GM18867 (cell line): ENCODE results near the gene DTNB.

Source experiments
- ATAC-seq: cut with Tn5 transposase; IDR thresholded peaks from one replicate; pipeline ENCODE4 v1.9.1; 2021; ENCODE audit warnings: mild to moderate bottlenecking, moderate library complexity; ENCODE audit not compliant: unreplicated experiment

DTNB gene

DNA sequence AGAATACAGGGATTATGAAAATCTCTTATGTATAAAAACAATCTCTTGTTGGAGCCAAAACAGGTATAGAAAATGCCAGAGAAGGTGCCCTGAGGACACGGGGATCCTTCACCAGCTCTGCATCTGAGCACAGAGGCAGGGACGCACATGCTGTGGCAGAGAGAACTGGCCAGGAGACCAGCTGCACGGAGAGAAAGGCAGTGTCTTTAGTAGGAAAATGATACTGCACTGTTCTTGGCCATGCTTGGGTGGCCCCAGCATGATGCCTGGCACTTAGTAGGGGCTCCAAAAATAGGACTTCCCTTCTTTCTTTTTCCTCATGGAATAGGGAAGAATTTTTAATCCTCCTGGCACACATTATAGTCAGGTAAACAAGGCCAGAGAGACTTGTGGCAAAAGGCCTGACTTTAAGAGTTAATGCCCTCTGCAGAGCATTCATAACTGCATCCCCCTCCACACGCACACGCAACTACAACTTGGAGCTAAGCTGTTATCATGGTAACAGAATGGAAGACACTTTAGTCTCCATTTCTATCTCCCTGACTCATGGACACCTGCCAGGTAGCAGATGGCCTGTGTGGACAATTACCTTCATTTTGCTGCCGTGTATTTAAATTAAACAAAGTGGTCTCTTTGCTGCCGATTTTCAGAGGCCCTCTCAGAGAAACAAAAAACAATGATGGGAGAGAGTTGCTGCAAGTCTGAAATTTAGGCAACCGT lies 271.9 kb downstream of the DTNB start:
- ATAC-seq, result no peak

DNA sequence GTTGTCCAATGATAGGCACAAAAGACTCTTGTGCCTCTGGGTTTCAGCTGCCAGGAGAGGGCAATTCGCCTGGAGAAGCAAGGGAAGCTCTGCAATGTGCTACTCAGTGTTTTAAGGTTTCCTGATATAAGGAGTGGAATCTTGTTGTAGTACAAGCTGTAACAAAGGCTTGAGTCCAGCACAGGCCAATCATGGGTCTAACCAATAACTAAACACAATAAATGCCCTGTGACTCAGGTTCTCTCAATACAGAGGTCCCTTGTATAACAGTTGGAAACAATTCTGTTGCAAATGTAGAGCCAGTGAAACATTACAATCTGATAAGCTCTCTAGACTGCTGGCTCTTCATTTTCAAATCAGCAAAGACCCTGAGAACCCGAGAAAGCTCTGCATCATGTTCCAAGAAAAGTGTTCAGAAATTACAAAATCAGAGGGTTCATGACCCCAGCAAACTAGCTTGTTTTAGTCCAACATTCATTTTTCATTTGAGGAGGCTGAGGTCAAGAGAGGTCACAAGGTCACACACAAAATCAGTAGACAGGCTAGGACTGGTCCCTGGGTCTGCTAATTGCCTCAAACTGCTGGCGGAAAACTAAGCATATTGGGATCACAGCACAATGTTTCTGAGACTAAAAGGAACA lies 272.7 kb downstream of the DTNB start:
- ATAC-seq, result no peak

- ATAC-seq, result no peak
These were observed 273.2 kb downstream of the DTNB start for GRCh38 chr2:25400169-25400568.

DNA sequence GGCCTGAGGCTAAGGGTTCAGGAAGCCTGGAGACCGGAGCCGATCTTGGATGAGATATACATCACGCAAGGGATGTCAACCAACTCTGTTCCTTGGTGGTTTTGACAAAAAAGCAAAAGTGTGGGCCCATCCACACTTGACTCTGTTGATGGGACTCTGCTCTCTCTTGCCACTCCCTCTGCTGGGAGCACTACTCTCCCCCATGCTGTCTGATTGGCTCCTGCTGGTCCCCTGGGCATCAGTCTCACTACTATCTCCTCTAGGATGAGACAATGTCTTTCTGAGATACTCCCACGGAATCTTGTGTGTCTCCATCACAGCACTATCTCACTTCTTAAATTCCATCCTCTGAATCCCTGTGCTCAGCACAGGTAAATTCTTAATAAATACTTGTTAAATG lies 274.8 kb downstream of the DTNB start:
- ATAC-seq, result no peak

DNA sequence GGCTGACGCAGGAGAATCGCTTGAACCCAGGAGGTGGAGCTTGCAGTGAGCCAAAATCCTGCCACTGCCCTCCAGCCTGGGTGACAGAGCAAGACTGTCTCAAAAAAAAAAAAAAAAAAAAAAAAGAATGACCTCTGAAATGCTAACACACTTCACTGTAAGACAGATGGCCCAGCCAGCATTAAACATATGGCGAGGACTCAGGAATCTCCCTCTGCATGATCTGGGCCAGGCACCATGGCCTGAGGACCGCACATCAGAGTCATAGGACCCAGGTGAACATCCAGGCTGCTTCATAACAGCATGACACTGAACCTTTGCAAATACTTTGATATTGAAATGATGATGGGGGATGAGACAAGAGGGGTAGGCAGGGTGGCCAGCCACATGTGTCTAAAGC lies 275.6 kb downstream of the DTNB start:
- ATAC-seq, result no peak

GRCh38 chr2:25389161-25389560 lies 284.2 kb downstream of the DTNB start:
- no peak for ATAC-seq

DNA sequence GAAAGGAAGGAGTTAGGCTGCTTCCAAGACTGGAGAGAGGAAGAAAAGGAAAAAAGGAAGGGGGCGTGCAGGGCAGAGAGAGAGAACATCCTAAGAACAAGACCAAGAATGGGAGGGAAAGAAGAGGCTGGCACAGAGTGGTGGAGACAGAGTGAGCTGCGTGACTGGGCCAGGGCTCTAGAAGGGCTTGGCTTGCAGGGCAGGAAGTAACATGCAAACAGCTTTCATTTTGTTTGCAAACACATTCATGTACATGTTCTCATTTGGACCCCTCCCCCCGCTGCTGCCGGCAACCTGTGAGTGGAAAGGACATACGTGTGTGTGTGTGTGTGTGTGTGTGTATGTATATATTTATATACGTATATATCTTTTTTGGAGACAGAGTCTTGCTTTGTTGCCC lies 284.9 kb downstream of the DTNB start:
- ATAC-seq, result peak; percentile 63

GRCh38 chr2:25387876-25388449 lies 285.4 kb downstream of the DTNB start:
- ATAC-seq, result no peak

DNA sequence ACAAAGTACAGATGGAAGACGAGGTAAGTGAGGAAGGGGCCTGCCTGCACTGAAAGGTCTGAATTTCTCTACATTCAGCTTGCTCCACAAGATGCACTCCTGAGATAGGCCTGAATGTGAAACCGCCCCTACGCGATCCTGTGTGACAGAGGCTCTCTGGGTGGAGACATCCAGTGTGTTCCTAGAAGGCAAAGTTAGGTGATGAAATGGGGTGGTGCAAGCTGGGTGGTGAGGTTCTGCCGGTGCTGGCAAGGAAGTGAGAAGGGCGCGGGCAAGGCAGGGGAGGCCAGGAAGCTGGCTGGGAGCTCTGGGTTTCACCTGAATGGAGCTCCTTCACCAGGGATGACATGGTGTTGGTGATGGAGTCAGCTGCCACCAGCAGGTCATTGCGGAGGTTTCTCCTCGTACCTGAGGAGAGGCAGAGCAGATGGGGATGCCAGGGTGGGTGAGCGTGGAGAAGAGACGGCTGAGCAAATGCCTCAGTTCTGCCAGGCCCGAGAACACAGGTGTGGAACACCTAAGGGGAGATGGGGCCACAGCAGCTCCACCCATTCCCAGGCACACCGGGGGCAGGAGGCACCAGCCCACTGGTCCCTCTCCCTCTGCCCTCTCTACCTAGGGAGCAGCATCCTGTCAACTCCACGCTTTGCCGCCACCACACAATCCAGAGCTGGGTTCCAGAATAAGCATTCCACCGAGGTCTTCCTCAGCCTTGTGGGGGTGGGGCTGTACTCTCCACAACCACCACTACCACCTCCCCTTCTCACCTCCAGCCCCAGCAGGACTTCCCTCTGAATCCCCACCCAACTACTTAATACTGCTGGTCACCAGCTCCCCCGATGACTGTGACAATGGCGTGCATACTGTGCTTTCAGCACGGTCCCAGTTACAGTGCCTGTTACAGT lies 286.2 kb downstream of the DTNB start:
- ATAC-seq, result no peak

- no peak for ATAC-seq
These were observed 287.5 kb downstream of the DTNB start for GRCh38 chr2:25385910-25386309.

- no peak for ATAC-seq
These were observed 289.6 kb downstream of the DTNB start for GRCh38 chr2:25383806-25384205.

DNA sequence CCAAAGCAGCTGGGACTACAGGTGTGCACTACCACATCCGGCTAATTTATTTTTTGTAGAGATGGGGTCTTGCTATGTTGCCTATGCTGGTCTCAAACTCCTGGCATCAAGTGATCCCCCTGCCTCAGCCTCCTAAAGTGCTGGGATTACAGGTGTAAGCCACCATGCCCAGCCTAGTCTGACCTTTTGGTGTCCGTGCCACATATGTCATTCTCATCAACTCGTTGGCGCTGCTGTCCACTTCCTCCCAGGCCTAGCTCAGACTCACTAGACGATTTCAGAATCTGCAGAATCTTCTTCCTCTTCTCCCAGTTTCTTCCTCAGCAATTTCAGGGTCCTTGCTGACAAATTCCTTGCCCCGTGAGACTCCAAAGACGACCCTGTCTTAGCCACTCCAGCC lies 291.9 kb downstream of the DTNB start:
- ATAC-seq, result no peak

DNA sequence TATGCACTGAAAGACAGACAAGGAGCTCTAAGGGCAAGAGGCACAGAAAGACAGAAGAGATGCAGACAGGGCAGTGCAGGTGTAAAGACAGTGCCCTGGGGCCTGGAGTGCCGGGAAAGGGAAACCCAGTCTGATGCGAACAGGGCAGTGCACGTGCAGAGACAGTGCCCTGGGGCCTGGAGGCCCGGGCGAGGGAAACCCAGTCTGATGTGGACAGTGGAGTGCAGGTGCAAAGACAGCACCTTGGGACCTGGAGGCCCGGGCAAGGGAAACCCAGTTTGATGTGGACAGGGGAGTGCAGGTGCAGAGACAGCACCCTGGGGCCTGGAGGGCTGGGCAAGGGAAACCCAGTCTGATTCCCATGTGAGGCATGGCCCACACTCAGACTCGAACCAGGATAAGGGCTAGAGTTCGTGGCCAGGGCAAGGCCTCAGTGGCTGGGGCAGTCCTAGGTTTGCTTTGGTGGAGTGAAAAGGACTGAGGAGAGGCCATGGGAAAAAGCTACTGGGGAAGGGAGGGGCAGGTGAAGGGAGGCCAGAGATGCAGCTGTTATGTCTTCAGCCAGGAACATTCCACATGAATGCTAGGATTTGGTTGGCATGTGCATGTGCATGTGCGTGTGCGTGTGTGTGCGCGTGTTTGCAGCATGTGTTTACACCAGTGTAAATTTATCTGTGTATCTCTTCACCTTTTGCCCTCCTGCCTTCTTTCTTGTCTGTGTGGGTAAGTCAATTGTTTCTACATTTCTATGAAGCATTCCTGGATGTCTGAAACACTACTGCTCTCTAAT lies 292.6 kb downstream of the DTNB start:
- no peak for ATAC-seq

GRCh38 chr2:25380023-25380422 lies 293.4 kb downstream of the DTNB start:
- no peak for ATAC-seq

DNA sequence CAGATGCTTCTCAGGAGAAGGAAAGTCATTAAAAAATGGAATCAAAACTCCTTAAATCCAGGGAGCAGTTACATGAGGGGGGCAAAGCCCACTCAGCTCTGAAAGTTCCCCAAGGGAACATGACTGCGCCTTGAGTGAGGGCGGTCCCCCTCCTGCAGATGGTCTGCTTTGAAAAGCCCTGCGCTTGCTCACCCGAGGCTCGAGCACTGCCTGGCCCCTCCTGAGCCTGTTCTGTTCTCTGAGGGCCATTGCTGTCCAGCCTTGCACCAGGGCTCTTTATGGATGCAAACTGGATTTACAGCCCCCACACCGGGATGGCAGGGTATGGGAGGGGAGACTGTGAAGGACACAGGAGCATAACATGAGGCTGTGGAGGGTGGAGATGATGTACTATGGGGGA lies 293.8 kb downstream of the DTNB start:
- no peak for ATAC-seq

- ATAC-seq, result no peak
These were observed 294.5 kb downstream of the DTNB start for GRCh38 chr2:25378731-25379490.

- ATAC-seq, result no peak
These were observed 295.5 kb downstream of the DTNB start for GRCh38 chr2:25377822-25378421.

DNA sequence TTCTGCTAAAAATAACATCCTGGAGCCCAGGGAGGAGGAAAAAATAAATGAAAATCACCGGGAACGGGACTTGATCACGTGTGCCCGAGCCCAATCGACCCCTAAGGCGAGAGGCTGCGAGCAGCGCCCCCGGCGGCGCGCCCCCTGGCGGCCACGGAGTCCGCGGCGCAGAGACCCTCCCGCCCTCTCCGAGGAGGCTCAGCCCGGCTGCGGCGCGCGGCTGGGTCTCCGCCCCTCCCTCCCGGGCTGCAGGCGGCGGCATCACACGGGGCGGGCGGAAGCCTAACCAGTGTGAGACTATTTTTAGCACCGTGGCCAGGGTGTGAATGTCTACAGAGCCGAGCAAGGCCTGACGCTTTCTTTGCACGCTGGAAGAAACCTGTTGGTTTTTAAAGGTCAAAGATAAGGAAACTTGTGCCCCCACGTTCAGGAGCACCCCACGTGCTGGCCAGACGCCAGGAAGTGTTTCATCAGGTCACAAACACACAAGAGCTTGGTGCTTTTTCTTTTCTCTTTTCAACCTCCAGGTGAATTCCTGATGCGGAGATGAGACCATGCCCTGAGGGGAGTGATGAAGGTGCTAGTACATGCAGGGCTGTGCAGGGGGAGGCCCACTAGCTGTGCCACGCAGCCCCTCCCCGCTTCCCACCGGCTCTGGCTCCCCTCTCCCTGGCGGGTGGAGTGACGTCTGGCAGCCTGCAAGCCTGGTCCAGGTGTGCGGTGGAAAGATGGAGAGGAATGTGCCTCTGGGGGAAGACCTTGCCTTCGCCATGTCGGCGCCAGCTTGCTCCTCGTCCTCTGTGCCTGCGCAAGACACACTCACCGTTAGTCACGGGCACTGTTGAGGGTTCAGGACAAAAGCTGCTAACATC lies 296.4 kb downstream of the DTNB start:
- peak; percentile 92 for ATAC-seq
